Sigmoid colon (tissue), 7 donors: ENCODE results near the gene MYT1. TPM values are rescaled to one million over a fixed set of nuclear protein-coding genes. Genes with fewer than 3 reads are reported as not detected.

Experiments used
- DNase-seq: peaks from one replicate; pipeline ENCODE4 v3.0.0-alpha.2; 2019
- H3K27ac ChIP-seq, 4 donors: fragments of 200-600 bp; sonication (generic); one replicate each; pipeline ENCODE4 v1.5.1; 2016 to 2019; ENCODE audit warnings: mild to moderate bottlenecking in 1 of 4
- H3K27me3 ChIP-seq, 3 donors: fragments of 200-600 bp; sonication (generic); one replicate each; pipeline ENCODE4 v1.5.1; 2019; ENCODE audit warnings: mild to moderate bottlenecking in 1 of 3
- H3K36me3 ChIP-seq, 4 donors: fragments of 200-600 bp; sonication (generic); one replicate each; pipeline ENCODE4 v1.5.1; 2016 to 2019
- H3K4me1 ChIP-seq, 4 donors: fragments of 200-600 bp; sonication (generic); one replicate each; pipeline ENCODE4 v1.5.1; 2017 to 2019
- H3K4me3 ChIP-seq, 4 donors: fragments of 200-600 bp; sonication (generic); one replicate each; pipeline ENCODE4 v1.5.1; 2017 to 2019; ENCODE audit warnings: mild to moderate bottlenecking in 2 of 4, moderate library complexity in 1 of 4
- H3K9me3 ChIP-seq, 4 donors: fragments of 200-600 bp in 3 of 4; sonication (generic) in 3 of 4; one replicate each; pipeline versions ENCODE4 v1.5.1 to v1.6.1; 2013 to 2019
- CTCF ChIP-seq, 4 experiments: fragments of 450-650 bp in 3 of 4; fragments of 200-600 bp in 1 of 4; IDR thresholded peaks; one replicate each; pipeline ENCODE4 v1.5.1; 2016 to 2019; ENCODE audit warnings: antibody characterized with exemption in 4 of 4, mild to moderate bottlenecking in 3 of 4, moderate library complexity in 2 of 4
- EP300 ChIP-seq, 4 donors: sonication (generic); formaldehyde crosslinking; IDR thresholded peaks; one replicate each; pipeline ENCODE4 v1.6.1; 2017; ENCODE audit warnings: antibody characterized with exemption in 4 of 4
- POLR2A ChIP-seq, 2 donors: fragments of 450-650 bp; IDR thresholded peaks; one replicate each; pipeline ENCODE4 v1.6.1; 2016; ENCODE audit warnings: antibody characterized with exemption in 2 of 2, mild to moderate bottlenecking in 2 of 2, moderate library complexity in 2 of 2
- POLR2AphosphoS5 ChIP-seq, 4 donors: sonication (generic); formaldehyde crosslinking; IDR thresholded peaks; one replicate each; pipeline ENCODE4 v1.6.1; 2017; ENCODE audit warnings: antibody characterized with exemption in 4 of 4
- WGBS, 2 donors: extraction: QIAGEN DNeasy Blood & Tissue Kit; methylation state at CpG; one replicate each; pipeline ENCODE4 v1.1.7; 2013; 5-methylcytosine and 5-hydroxymethylcytosine counted together
- intact Hi-C: fragments of 100-400 bp; cut with DNase I; formaldehyde crosslinking; loops from one replicate; pipeline ENCODE4 v1.15.1; 2023
- polyA plus RNA-seq, 3 donors: library from polyadenylated mRNA; stranded (reverse); fragments of 200-250 nt; gene quantifications; one replicate each; pipeline ENCODE4 v1.2.3, GENCODE V29; 2013
- total RNA-seq, 4 donors: library from RNA; depleted of rRNA; stranded (reverse); fragments of >200 nt; gene quantifications; one replicate each; pipeline ENCODE4 v1.1.0, GENCODE V29; 2016
- donor health status: healthy with polysubstance abuse.
- donor health status: Bipolar disorder and iron deficiency.
- donor health status: healthy.

Gene MYT1
- total and polyA plus RNA-seq, 7 donors = under 0.01 to 1.1 (median 0.27) TPM; not detected in 2

DNA sequence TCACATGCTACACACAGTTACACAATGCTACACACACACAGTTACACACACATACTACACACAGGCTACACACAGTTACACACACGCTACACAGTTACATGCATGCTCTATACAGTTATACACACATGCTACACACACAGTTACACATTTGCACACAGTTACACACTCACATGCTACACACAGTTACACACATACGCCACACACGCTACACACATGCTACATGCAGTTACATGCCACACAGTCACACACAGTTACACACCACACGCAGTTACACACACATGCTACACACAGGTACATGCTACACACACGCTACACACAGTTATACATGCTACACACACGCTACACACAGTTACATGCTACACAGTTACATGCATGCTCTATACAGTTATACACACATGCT lies 15.6 kb downstream of the MYT1 start:
- no peak for DNase-seq

GRCh38 chr20:64180673-64181072 lies 16.4 kb downstream of the MYT1 start:
- no peaks in the 10 kb centered on the region for H3K4me1 ChIP-seq
- DNase-seq = no peak

More for the DNA sequence above, 15.6 kb downstream of the MYT1 start:
- no peak for TF ChIP-seq EP300 (IDR thresholded peaks at IDR 0.05)
- no peak for TF ChIP-seq POLR2AphosphoS5 (IDR thresholded peaks at IDR 0.05)
- no peak for TF ChIP-seq CTCF (IDR thresholded peaks at IDR 0.05)
- no peak for TF ChIP-seq POLR2A (IDR thresholded peaks at IDR 0.05)
- H3K27me3 ChIP-seq = peaks cover 0 to 22% (median 6%) of the 10 kb centered on the region in 3 donors
- no peaks in the 10 kb centered on the region for H3K4me1 ChIP-seq
- H3K9me3 ChIP-seq = no peaks in the 10 kb centered on the region
- 86 to 94% methylated on average over 6 of the region's 6 CpGs for WGBS, 2 donors
- intact Hi-C loops = no loop called here
- H3K4me3 ChIP-seq = no peak overlapping the region
- no peaks in the 10 kb centered on the region for H3K36me3 ChIP-seq
- no peak overlapping the region for H3K27ac ChIP-seq

DNA sequence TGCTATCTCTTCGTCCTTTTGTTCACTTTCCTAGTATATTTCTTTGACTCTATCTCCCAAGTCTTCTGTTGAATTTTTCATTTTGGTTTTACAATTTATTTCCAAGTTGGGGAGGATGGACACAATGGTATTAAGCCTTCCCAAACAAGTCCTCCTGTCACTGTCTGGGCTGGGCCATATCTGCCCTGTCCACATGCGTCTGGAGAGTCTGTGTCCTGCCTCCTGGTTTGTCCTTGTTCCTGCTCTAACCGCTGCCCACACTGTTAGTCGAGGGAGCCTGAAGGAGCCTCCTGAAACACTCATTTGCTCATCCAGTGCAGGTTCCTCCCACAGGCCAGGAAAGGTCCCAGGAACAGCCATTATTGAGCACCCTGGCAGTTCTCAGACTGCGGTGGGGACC lies 17.1 kb downstream of the MYT1 start:
- no peak for TF ChIP-seq EP300 (IDR thresholded peaks at IDR 0.05)
- no peak for TF ChIP-seq POLR2A (IDR thresholded peaks at IDR 0.05)
- TF ChIP-seq POLR2AphosphoS5 (IDR thresholded peaks at IDR 0.05) = no peak
- TF ChIP-seq CTCF (IDR thresholded peaks at IDR 0.05) = no peak
- H3K9me3 ChIP-seq = no peaks in the 10 kb centered on the region
- no peaks in the 10 kb centered on the region for H3K36me3 ChIP-seq
- H3K27me3 ChIP-seq = peaks cover 0 to 22% (median 6%) of the 10 kb centered on the region in 3 donors
- 89 to 91% methylated on average over 5 of the region's 5 CpGs for WGBS, 2 donors
- intact Hi-C loops = no loop called here
- H3K4me3 ChIP-seq = no peak overlapping the region
- H3K27ac ChIP-seq = no peak overlapping the region
- H3K4me1 ChIP-seq = no peaks in the 10 kb centered on the region
- DNase-seq = no peak

More at GRCh38 chr20:64180673-64181072, 16.4 kb downstream of the MYT1 start:
- WGBS, 2 donors = 77 to 89% methylated on average over 7 of the region's 7 CpGs
- TF ChIP-seq POLR2AphosphoS5 (IDR thresholded peaks at IDR 0.05) (no peak), CTCF (IDR thresholded peaks at IDR 0.05) (no peak), POLR2A (IDR thresholded peaks at IDR 0.05) (no peak), EP300 (IDR thresholded peaks at IDR 0.05) (no peak)
- Histone ChIP-seq H3K27ac (no peak overlapping the region), H3K27me3 (peaks cover 0 to 23% (median 6%) of the 10 kb centered on the region in 3 donors), H3K36me3 (no peaks in the 10 kb centered on the region), H3K4me3 (no peak overlapping the region), H3K9me3 (no peaks in the 10 kb centered on the region)
- intact Hi-C loops = no loop called here

DNA sequence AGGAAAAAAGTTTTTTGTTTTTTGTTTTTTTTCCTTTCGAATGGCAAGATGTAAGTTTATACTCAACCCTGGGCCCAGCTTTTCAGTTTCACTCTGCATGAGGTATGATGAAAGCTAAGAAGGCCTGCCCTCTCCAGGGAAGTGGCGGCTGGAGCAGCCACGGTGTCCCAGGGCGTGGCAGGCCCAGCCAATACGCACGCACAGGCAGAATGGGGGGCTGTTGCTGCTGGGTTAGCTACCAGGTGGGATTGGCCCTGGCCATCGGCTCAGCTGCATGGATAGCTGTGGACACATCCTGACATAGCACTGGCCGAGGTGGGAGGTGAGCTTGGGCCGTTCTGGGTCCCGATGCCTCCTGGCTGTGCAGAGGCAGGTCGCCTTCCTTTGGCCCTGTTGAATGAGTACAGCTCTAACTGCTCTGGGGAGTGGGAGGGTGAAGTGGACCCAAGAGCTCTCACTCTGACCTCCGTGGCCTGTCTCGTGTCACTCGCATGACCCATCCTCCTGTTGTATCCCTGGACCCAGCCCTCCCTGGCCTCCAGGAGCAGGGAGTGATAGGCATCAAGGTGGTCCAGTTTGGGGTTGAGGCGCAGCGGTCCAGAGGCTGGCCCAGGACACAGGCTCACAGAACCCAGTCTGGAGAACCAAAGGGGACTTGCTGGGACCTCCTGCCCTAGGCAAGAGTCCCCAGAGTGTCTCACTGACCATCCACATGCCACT lies 18.1 kb downstream of the MYT1 start:
- TF ChIP-seq POLR2AphosphoS5 (IDR thresholded peaks at IDR 0.05) = no peak
- TF ChIP-seq EP300 (IDR thresholded peaks at IDR 0.05) = no peak
- no peak for TF ChIP-seq POLR2A (IDR thresholded peaks at IDR 0.05)
- no peak for TF ChIP-seq CTCF (IDR thresholded peaks at IDR 0.05)
- Histone ChIP-seq H3K4me3 (no peak overlapping the region), H3K27ac (no peak overlapping the region), H3K27me3 (peaks cover 0 to 14% (median 5%) of the 10 kb centered on the region in 3 donors), H3K4me1 (no peaks in the 10 kb centered on the region), H3K9me3 (no peaks in the 10 kb centered on the region), H3K36me3 (no peaks in the 10 kb centered on the region)
- 82 to 87% methylated on average over 16 of the region's 16 CpGs for WGBS, 2 donors
- intact Hi-C loops = no loop called here
- DNase-seq = no peak
